ENCODE data around the gene CCNL2.

DNA sequence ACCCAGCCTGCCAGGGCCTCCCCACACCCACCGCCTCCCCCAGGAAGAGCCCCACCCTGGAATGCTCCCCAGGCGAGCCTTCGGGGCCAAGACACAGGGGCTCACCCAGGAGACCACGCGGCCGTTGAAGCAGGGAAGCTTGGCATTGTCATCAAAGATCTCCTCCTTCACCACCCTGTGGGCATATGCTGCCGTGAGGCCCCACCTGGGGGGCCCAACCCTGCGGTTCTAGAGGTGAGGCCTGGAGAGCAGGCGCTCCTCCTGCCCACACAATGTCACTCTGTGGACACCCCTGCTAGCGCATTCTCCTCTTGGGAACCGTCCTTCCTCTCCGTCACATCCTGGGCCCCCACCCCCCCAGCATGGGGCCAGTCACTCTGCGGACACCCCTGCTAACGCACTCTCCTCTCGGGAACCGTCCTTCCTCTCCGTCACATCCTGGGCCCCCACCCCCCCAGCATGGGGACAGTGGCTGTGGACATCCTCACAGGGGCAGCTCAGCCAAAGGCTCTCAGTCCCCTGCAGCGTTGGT, 56.5 kb downstream of the CCNL2 start:
- TF ChIP-seq, protein P1, sequence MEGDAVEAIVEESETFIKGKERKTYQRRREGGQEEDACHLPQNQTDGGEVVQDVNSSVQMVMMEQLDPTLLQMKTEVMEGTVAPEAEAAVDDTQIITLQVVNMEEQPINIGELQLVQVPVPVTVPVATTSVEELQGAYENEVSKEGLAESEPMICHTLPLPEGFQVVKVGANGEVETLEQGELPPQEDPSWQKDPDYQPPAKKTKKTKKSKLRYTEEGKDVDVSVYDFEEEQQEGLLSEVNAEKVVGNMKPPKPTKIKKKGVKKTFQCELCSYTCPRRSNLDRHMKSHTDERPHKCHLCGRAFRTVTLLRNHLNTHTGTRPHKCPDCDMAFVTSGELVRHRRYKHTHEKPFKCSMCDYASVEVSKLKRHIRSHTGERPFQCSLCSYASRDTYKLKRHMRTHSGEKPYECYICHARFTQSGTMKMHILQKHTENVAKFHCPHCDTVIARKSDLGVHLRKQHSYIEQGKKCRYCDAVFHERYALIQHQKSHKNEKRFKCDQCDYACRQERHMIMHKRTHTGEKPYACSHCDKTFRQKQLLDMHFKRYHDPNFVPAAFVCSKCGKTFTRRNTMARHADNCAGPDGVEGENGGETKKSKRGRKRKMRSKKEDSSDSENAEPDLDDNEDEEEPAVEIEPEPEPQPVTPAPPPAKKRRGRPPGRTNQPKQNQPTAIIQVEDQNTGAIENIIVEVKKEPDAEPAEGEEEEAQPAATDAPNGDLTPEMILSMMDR (IDR thresholded peaks at IDR 0.05): no peak
- no peak for TF ChIP-seq POLR2A (IDR thresholded peaks at IDR 0.05)
